DMS153 treated with DMSO at 0.1 percent for 48 hours (cell line): Measurements from ENCODE around the gene ZFHX3.

Source experiments
- DNase-seq: peaks from one replicate; lab custom pipeline; 2025; ENCODE audit not compliant: unreplicated experiment; lab: John Stamatoyannopoulos, UW

The ZFHX3 gene

GRCh38 chr16:73068541-73069401, 20.8 kb upstream of the ZFHX3 start:
- peak; percentile 86 for DNase-seq

- no peak for DNase-seq
Observed at GRCh38 chr16:73067671-73068540, 20.0 kb upstream of the ZFHX3 start.

GRCh38 chr16:73066927-73067670, 19.2 kb upstream of the ZFHX3 start:
- no peak for DNase-seq

- no peak for DNase-seq
Observed at GRCh38 chr16:73066331-73066926, 18.5 kb upstream of the ZFHX3 start.

GRCh38 chr16:73065632-73066330, 17.9 kb upstream of the ZFHX3 start:
- no peak for DNase-seq

- DNase-seq, result no peak
Observed at GRCh38 chr16:73064994-73065545, 17.1 kb upstream of the ZFHX3 start.

- DNase-seq, result no peak
Observed at GRCh38 chr16:73064212-73064993, 16.5 kb upstream of the ZFHX3 start.

GRCh38 chr16:73063854-73064211, 15.9 kb upstream of the ZFHX3 start:
- DNase-seq, result no peak

GRCh38 chr16:73062743-73063733, 15.1 kb upstream of the ZFHX3 start:
- DNase-seq, result no peak

- no peak for DNase-seq
Observed at GRCh38 chr16:73062001-73062616, 14.2 kb upstream of the ZFHX3 start.

GRCh38 chr16:73060892-73061490, 13.1 kb upstream of the ZFHX3 start:
- DNase-seq, result no peak

- DNase-seq, result no peak
Observed at GRCh38 chr16:73059779-73060615, 12.1 kb upstream of the ZFHX3 start.

GRCh38 chr16:73058616-73059409, 10.9 kb upstream of the ZFHX3 start:
- peak; percentile 47 for DNase-seq

GRCh38 chr16:73058221-73058615, 10.3 kb upstream of the ZFHX3 start:
- no peak for DNase-seq
